ENCODE data around the gene GFI1.
A peak's percentile ranks its signal among the peaks of the same experiment; 100 is the strongest.

Gene GFI1

DNA sequence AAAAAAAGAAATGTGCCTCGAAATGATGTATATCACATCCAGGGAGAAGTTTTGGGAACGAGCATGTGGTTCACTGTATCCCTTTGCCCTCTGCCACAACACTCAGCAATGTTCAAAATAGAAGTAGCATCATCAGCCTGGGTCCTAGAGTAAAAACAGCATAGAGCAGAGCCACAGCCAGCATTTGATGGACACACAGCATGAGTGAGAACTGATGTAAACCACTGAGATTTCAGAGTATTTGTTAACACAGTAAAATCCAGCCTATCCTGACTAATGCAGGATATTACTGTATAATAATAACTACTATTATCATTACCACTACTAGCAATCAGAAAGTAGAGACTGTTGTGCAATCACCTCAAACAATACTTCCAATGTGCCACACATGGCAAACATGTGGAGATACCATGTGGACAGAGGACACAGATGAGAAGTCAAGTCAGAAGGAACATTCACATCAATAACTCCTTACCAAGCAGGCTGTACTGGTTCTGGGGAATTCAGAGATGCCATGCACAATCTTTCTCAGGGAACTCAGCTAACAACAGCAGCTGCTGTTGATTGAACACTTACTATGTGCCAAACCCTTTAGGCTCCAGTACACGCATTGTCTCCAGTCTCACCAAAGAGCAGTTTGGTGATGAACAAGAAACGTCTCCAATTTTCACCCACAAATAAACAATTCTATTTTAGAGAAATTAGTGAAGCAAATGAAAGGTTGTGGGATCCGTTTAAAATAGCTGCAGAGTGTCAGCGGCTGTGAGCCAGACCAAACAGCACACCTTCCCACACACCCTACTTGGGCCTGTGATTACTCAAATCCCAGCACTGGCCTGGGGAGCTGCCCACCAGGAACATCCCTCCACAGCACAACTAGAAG, 16.6 kb upstream of the GFI1 start:
- H3K4me3 Mint-ChIP-seq = no peak overlapping the region

GRCh38 chr1:92502247-92502646, 15.5 kb upstream of the GFI1 start:
- DNase-seq (no peak), ATAC-seq (peak; percentile 73)
- H3K27ac Mint-ChIP-seq = peak overlapping the region; percentile 85
- no peaks in the 10 kb centered on the region for H3K27me3 Mint-ChIP-seq
- peak overlapping the region; percentile 30 for H3K4me3 Mint-ChIP-seq
- H3K4me1 Mint-ChIP-seq = peaks cover 54% of the 10 kb centered on the region
- no peaks in the 10 kb centered on the region for H3K9me3 Mint-ChIP-seq
- peaks cover 6% of the 10 kb centered on the region for H3K36me3 Mint-ChIP-seq (ENCODE audit: low read depth)

More for the DNA sequence above, 16.6 kb upstream of the GFI1 start:
- peaks cover 54% of the 10 kb centered on the region for H3K4me1 Mint-ChIP-seq
- no peak for ATAC-seq
- DNase-seq = no peak
- H3K27ac Mint-ChIP-seq = peak overlapping the region; percentile 85
- H3K36me3 Mint-ChIP-seq (ENCODE audit: low read depth) = peaks cover 7% of the 10 kb centered on the region
- no peaks in the 10 kb centered on the region for H3K27me3 Mint-ChIP-seq
- H3K9me3 Mint-ChIP-seq = no peaks in the 10 kb centered on the region

- H3K4me1 Mint-ChIP-seq = peaks cover 58% of the 10 kb centered on the region
- ATAC-seq = no peak
These were observed 13.8 kb upstream of the GFI1 start for GRCh38 chr1:92500552-92500951.

DNA sequence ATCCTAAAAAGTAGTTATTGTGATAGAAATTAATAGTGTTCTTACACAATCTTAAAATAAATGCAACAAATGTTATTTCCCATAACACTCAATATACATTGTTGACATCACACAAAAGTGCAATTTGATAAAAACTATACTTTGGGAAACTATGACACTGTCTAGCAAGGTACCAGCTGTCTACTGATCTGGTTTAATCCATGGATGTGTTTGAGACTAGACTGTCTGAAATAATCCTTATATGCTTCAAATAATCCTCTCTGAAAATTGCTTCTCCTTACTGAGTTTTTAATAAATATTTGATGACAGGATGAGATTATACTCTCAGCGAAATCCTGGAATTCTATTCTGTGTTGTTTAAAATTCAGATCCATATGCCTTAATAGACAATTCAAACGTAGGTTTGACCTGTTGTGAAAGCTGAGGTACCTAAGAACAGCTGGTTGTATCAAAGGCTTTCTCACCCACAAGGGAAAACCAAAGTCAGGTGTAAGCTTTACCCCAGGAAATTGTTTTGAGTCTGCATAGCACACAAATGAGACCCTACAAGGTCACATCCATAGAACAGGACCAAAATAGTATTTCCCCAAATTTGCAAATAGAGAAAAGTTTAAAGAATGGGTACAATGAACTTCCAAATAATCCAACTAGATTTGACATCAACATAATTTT, 8.8 kb upstream of the GFI1 start:
- ATAC-seq (no peak), DNase-seq (no peak)
- peaks cover 34% of the 10 kb centered on the region for H3K4me1 Mint-ChIP-seq
- no peak overlapping the region for H3K27ac Mint-ChIP-seq
- H3K27me3 Mint-ChIP-seq = no peaks in the 10 kb centered on the region
- no peaks in the 10 kb centered on the region for H3K9me3 Mint-ChIP-seq
- no peak overlapping the region for H3K4me3 Mint-ChIP-seq
- H3K36me3 Mint-ChIP-seq (ENCODE audit: low read depth) = peaks cover 2% of the 10 kb centered on the region

More at GRCh38 chr1:92500552-92500951, 13.8 kb upstream of the GFI1 start:
- H3K27ac Mint-ChIP-seq = no peak overlapping the region
- no peaks in the 10 kb centered on the region for H3K27me3 Mint-ChIP-seq
- H3K36me3 Mint-ChIP-seq (ENCODE audit: low read depth) = peaks cover 5% of the 10 kb centered on the region
- no peak for DNase-seq
- H3K9me3 Mint-ChIP-seq = no peaks in the 10 kb centered on the region
- no peak overlapping the region for H3K4me3 Mint-ChIP-seq

DNA sequence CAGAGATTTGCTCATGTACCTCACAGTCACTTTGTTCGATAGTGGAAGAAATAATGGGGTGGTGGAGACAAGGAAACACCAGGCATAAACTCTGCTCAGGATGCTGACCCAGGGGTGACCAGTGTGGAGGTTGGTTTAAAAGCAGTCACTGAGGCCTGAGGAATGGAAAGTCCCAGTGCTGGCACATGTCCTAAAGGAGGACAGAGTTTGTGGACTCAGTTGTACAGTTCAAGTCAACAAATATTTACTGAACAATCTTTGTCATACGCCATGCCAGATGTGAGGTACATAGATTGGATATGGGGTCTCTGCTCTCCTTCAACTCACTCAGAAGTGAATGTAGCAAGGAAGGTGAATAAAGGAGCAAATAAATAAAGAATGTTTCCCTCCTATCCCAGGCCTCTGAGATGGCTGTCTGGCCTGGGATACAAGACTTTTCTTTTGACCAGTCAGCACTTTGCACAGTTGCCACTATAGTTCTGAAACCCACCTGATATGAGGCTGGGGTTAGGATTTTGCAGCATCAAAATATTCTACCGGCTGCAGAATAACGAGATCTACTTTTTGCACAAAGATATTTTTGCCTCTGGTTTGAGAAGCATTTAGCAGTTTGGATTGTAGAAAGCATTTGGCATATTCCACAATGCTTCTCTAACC, 7.9 kb upstream of the GFI1 start:
- H3K27me3 Mint-ChIP-seq = no peaks in the 10 kb centered on the region
- H3K9me3 Mint-ChIP-seq = no peaks in the 10 kb centered on the region
- DNase-seq (no peak), ATAC-seq (no peak)
- H3K36me3 Mint-ChIP-seq (ENCODE audit: low read depth) = peaks cover 2% of the 10 kb centered on the region
- H3K4me3 Mint-ChIP-seq = no peak overlapping the region
- no peak overlapping the region for H3K27ac Mint-ChIP-seq
- peaks cover 33% of the 10 kb centered on the region for H3K4me1 Mint-ChIP-seq

GRCh38 chr1:92493139-92493538, 6.4 kb upstream of the GFI1 start:
- H3K27ac Mint-ChIP-seq = no peak overlapping the region
- H3K36me3 Mint-ChIP-seq (ENCODE audit: low read depth) = peaks cover 9% of the 10 kb centered on the region
- H3K4me1 Mint-ChIP-seq = peaks cover 46% of the 10 kb centered on the region
- no peak for DNase-seq
- H3K4me3 Mint-ChIP-seq = no peak overlapping the region
- no peaks in the 10 kb centered on the region for H3K27me3 Mint-ChIP-seq
- ATAC-seq = no peak
- no peaks in the 10 kb centered on the region for H3K9me3 Mint-ChIP-seq

DNA sequence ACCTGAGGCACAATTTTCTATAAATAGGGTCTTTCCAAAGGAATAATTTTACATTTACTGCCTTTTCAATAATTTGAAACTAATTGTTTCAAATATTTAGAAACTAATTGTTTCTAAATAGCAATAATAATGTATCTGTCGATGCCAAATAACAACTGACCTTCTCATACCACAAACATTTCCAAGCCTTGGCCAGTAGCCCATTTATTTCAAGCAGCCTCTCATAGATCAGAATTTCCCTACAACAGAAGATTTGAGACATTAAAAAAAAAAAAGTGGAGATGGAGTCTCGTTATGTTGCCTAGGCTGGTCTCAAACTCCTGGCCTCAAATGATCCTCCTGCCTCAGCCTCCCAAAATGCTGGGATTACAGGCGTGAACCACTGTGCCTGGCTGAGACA, 2.1 kb upstream of the GFI1 start:
- Mint-ChIP-seq H3K4me1 (peaks cover 34% of the 10 kb centered on the region), H3K27ac (peak overlapping the region; percentile 90), H3K36me3 (ENCODE audit: low read depth) (peaks cover 15% of the 10 kb centered on the region), H3K9me3 (no peaks in the 10 kb centered on the region), H3K4me3 (peak overlapping the region; percentile 96), H3K27me3 (no peaks in the 10 kb centered on the region)
- ATAC-seq (no peak), DNase-seq (no peak)

DNA sequence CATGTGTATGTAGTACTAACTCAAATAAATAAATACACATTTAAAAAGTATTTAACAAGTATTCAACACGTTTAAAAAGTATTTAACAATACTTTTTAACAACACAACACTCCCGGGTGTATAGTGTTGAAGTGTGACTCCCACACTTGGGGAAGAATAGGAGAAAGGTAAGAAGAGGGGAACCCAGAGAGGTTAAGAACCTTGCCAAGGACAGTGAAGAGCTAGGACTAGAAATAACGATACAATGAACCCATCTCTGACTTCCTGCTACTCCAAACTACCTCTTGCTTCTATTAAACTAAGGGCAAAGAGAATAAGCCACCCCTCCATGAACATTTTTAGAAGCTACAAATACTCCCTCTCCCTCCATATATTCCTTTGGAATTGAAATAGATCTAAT, 1.7 kb upstream of the GFI1 start:
- peaks cover 15% of the 10 kb centered on the region for H3K36me3 Mint-ChIP-seq (ENCODE audit: low read depth)
- peak overlapping the region; percentile 96 for H3K4me3 Mint-ChIP-seq
- no peaks in the 10 kb centered on the region for H3K9me3 Mint-ChIP-seq

DNA sequence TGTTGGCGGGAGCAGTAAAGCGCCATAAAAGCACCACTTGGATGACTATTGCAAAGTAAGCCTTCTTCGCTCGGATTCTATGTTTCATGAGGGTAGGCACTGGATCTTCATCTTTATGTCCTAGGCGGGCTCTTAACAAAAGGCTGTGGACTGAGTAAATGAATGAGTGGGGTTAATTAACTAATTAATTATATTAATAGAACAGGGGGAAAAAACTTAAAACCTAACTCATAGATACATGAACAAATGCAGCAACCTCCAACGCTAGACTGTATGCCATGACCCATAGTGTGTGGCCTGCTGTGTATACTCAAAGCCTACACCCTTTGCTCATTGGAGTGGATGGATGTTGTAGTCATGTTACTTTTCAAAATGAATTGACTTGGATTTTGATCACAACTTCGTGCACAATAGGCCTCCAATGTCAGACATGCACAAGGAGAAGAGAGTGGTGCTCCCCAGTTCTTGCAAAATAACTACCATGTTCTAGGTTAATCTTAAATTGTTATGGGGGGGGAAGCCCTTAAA, 417 bp upstream of the GFI1 start:
- Mint-ChIP-seq H3K4me3 (peak overlapping the region; percentile 96), H3K36me3 (ENCODE audit: low read depth) (peaks cover 25% of the 10 kb centered on the region), H3K27ac (peak overlapping the region; percentile 90), H3K4me1 (peaks cover 41% of the 10 kb centered on the region), H3K9me3 (no peaks in the 10 kb centered on the region), H3K27me3 (no peaks in the 10 kb centered on the region)
- no peak for DNase-seq
- no peak for ATAC-seq

More for the DNA sequence above, 1.7 kb upstream of the GFI1 start:
- ATAC-seq (no peak), DNase-seq (no peak)
- H3K27ac Mint-ChIP-seq = peak overlapping the region; percentile 90
- H3K4me1 Mint-ChIP-seq = peaks cover 34% of the 10 kb centered on the region
- no peaks in the 10 kb centered on the region for H3K27me3 Mint-ChIP-seq

GRCh38 chr1:92485381-92486250, 1.1 kb downstream of the GFI1 start:
- Mint-ChIP-seq H3K36me3 (ENCODE audit: low read depth) (peaks cover 36% of the 10 kb centered on the region), H3K4me3 (peak overlapping the region; percentile 96)

GRCh38 chr1:92484472-92485380, 2.0 kb downstream of the GFI1 start:
- Mint-ChIP-seq H3K27ac (peak overlapping the region; percentile 94), H3K4me3 (peak overlapping the region; percentile 96), H3K36me3 (ENCODE audit: low read depth) (peaks cover 41% of the 10 kb centered on the region), H3K9me3 (no peaks in the 10 kb centered on the region), H3K27me3 (no peaks in the 10 kb centered on the region), H3K4me1 (peaks cover 44% of the 10 kb centered on the region)
- ATAC-seq = peak; percentile 15
- peak; percentile 83 for DNase-seq

More at GRCh38 chr1:92485381-92486250, 1.1 kb downstream of the GFI1 start:
- ATAC-seq = peak; percentile 47
- Mint-ChIP-seq H3K27ac (peak overlapping the region; percentile 95), H3K4me1 (peaks cover 43% of the 10 kb centered on the region), H3K9me3 (no peaks in the 10 kb centered on the region), H3K27me3 (no peaks in the 10 kb centered on the region)
- DNase-seq = peak; percentile 89

DNA sequence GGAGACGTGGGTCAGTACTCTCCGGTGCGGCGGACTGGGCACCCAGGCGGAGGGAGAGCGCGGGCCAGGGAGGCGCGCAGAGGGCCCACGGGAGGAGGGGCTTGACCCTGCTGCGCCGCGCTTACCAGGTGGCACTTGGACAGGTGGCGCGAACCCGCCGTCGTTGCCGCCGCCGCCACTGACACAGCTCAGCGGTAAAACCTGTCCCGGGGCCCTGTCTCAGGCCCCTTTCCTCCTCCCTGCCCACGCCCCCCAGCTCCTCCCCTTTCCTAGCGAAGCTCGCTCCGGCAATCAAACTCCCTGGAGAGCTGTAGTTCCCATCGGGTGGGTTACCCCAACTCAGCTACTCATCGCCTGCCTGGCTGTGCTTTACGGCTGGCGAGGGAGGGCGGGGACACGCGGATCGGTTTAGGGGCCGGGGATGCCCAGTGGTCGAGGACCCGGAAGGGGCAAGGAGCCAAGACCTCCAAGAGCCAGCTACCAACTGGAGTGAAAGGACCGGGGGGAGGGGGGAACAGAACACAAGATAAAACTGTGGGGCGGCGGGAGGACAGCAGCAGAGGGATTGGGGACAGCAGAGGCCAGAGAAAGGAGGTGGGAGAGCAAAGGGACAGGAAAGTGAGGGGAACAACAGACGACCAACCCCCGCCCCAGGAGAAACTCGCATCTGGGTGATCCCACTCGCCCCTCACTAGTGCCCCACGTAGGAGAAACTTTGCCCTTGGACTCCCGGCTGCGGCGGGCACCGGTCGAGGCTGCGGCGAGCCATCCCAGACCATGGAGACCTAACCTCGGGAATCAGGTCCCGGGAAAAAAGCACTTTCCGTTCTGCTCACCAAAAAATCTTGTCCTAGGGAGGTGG, 2.9 kb downstream of the GFI1 start:
- DNase-seq (peak; percentile 79), ATAC-seq (peak; percentile 18)
- Mint-ChIP-seq H3K4me1 (peaks cover 44% of the 10 kb centered on the region), H3K36me3 (ENCODE audit: low read depth) (peaks cover 45% of the 10 kb centered on the region), H3K9me3 (no peaks in the 10 kb centered on the region), H3K27me3 (no peaks in the 10 kb centered on the region), H3K27ac (peak overlapping the region; percentile 94), H3K4me3 (peak overlapping the region; percentile 96)
